OCI-LY1 (cell line): ENCODE data around the gene MRPL51.

ENCODE experiments used
- CTCF ChIP-seq: fragments of 200-600 bp; sonication (generic), shearing (Covaris generic); IDR thresholded peaks from 2 replicates; pipeline ENCODE4 v1.5.1; 2017; ENCODE audit warnings: mild to moderate bottlenecking, antibody characterized with exemption, low read length, moderate library complexity, mixed read lengths
- EZH2 ChIP-seq: fragments of 200-600 bp; sonication (generic), shearing (Covaris generic); IDR thresholded peaks from 2 replicates; pipeline ENCODE4 v1.8.0; 2017; ENCODE audit warnings: borderline replicate concordance, mixed run types, mild to moderate bottlenecking, antibody characterized with exemption, low read length, moderate library complexity, mixed read lengths

DNA sequence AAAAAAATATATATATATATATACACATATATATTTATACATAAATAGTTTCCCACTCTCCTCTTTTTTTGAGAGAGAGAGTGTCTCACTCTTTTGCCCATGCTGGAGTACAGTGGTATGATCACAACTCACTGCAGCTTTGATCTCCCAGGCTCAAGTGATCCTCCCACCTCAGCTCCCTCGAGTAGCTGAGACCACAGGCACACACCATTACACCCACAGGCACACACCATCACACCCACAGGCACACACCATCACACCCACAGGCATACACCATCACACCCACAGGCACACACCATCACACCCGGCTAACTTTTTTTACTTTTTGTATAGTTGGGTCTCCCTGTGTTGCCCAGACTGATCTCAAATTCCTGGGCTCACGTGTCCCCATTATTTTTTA lies 27.1 kb upstream of the MRPL51 start:
- no peak for TF ChIP-seq EZH2
- TF ChIP-seq CTCF, result no peak
